Cardiac septum (tissue), 1 donor: Measurements from ENCODE around the gene CDC45. TPM values are rescaled to one million over a fixed set of nuclear protein-coding genes. Genes with fewer than 3 reads are reported as not detected.

Experiments
- DNase-seq: peaks from one replicate; pipeline ENCODE4 v3.0.0-alpha.2; 2020; ENCODE audit warnings: low spot score
- intact Hi-C: fragments of 100-400 bp; cut with DNase I; formaldehyde crosslinking; loops from one replicate; pipeline ENCODE4 v1.14.0; 2022
- total RNA-seq: library from RNA; stranded (reverse); fragmentation: NEBNext Ultra II Directional; extraction: Animal tissue kit (Norgen Biotek cat#: 25700); gene quantifications from one replicate; pipeline ENCODE4 v1.2.1, GENCODE V29; 2021
- donor health status: DM: no; HTN: no; CAD: no.

Gene CDC45
- total RNA-seq, 1 donor from 2014 or later = not detected

DNA sequence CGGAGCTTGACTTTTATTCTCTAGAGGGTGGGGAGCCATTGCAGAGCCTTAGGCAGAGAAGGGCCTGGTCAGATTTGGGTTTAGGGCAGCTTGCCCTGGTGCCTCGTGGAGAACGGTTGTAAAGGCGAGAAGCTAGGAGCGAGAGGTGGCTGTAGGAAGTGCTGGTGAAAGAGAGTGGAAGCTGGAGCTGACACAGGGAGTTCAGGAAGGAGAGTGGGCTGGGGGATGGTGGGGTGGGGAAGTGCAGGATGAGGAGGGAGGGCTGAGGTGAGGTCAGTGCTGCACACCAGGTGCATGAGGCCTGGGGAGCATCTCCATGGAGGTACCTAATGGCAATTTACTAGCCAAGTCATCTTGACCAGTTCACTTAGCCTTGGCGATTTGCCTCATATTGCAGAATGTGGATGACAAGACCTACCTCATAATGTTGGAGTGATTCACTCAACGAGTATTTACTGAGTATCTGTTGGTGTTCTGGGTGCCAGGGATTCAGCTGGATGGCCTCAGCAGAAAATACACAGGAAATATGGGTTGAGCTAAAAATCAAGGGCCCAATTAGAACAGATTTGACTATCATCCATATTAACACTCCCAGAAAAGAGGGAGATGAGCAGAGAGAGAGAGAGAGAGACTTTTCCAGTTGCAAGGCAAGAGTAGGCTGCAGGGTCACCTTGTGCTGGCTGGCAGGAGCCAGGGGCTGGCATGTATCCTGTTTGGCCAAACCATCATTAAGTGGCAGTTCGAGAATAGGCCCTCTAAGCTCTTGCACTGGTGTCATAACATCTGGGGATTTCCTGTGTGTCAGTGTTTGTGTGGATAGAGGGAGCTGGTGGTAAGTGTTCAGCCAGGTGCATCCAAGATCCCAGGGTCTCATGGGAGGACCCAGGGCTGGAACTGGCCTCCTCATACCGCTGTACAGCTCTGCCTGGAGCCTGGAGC, 88.9 kb downstream of the CDC45 start:
- intact Hi-C loops = loop anchor here (10.0 kb wide), 1 partner anchor 54 kb away; no protein-coding TSS in a partner anchor
- DNase-seq = no peak

DNA sequence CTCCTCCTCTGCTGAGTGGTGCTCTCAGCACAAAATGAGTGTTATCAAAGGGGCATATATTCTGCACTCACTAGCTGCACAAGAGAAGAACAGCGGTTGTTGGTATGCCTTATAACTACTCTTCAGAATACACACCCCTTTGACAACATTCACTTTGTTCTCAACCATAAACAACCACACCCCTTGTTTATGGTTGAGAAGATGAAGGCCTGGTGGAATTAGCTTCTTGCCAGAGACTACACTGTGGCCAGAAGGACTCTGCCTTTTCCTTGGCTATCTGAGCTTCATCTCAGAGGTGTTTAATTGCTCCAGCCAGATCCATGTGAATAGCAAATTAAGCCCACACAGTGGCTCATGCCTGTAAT, 89.5 kb downstream of the CDC45 start:
- intact Hi-C loops = loop anchor here (10.0 kb wide), 1 partner anchor 54 kb away; no protein-coding TSS in a partner anchor
- no peak for DNase-seq

DNA sequence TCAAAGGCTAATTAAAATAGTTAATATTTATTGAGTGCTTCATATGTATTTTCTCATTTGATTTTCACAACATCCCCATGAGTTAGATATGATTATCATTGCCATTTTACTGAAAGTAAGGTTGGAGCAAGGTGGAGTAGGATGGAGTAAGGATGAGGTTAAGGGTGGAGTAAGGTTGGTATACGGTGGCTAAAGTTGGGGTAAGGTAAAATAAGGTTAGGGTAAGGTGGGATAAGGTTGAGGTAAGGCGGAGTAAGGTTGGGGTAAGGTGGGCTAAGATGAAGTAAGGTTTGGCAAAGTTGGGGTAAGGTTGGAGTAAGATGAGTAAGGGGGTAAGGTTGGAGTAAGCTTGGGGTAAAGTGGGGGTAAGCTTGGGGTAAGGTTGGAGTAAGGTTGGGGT, 90.3 kb downstream of the CDC45 start:
- DNase-seq = no peak
- intact Hi-C loops = loop anchor here (10.0 kb wide), 1 partner anchor 55 kb away; no protein-coding TSS in a partner anchor

Other genes with a start within 250 kb of the CDC45 start
- gene CLTCL1, start 188.2 kb upstream of the CDC45 start, total RNA-seq = 18.0 TPM
- 15.0 TPM for gene HIRA, start 48.2 kb upstream of the CDC45 start, total RNA-seq
- gene MRPL40, start 47.4 kb upstream of the CDC45 start, total RNA-seq = 44.1 TPM
- 48.7 TPM for gene C22orf39, start 32.2 kb upstream of the CDC45 start, total RNA-seq
- 36.2 TPM for gene UFD1, start 727 bp upstream of the CDC45 start, total RNA-seq
- 9.3 TPM for gene CLDN5, start 44.5 kb downstream of the CDC45 start, total RNA-seq
- 191 TPM for gene SEPTIN5, start 234.6 kb downstream of the CDC45 start, total RNA-seq
- 5.5 TPM for gene GP1BB, start 243.6 kb downstream of the CDC45 start, total RNA-seq